HEK293 (cell line): ENCODE measurements around the gene NNMT.

Experiments used
- CTCF ChIP-seq: fragments of 450-650 bp; formaldehyde crosslinking; IDR thresholded peaks from 2 replicates; pipeline ENCODE4 v1.5.1; 2016; ENCODE audit warnings: missing biosample characterization, missing genetic modification characterization
- MYNN ChIP-seq: fragments of 450-650 bp; formaldehyde crosslinking; IDR thresholded peaks from 2 replicates; pipeline ENCODE4 v1.5.1; 2016; ENCODE audit warnings: missing biosample characterization, missing genetic modification characterization, borderline replicate concordance
- PRDM2 ChIP-seq: fragments of 450-650 bp; formaldehyde crosslinking; IDR thresholded peaks from 2 replicates; pipeline ENCODE4 v1.5.1; 2016; ENCODE audit warnings: missing biosample characterization, missing genetic modification characterization, borderline replicate concordance
- REST ChIP-seq: fragments of 450-650 bp; formaldehyde crosslinking; IDR thresholded peaks from 2 replicates; pipeline ENCODE4 v1.5.1; 2016; ENCODE audit warnings: missing biosample characterization, missing genetic modification characterization
- YY1 ChIP-seq: fragments of 450-650 bp; formaldehyde crosslinking; IDR thresholded peaks from 2 replicates; pipeline ENCODE4 v1.5.1; 2018; ENCODE audit warnings: missing biosample characterization, missing genetic modification characterization
- ZBTB49 ChIP-seq: fragments of 450-650 bp; formaldehyde crosslinking; IDR thresholded peaks from 2 replicates; pipeline ENCODE4 v1.5.1; 2016; ENCODE audit warnings: missing biosample characterization, missing genetic modification characterization, low read depth
- ZNF26 ChIP-seq: fragments of 450-650 bp; formaldehyde crosslinking; IDR thresholded peaks from 2 replicates; pipeline ENCODE4 v1.5.1; 2016; ENCODE audit warnings: missing biosample characterization, missing genetic modification characterization
- ZNF549 ChIP-seq: fragments of 450-650 bp; IDR thresholded peaks from 2 replicates; pipeline ENCODE4 v1.5.1; 2018; ENCODE audit warnings: missing biosample characterization, missing genetic modification characterization, mild to moderate bottlenecking, inconsistent platforms, moderate library complexity
- ZNF555 ChIP-seq: fragments of 450-650 bp; formaldehyde crosslinking; conservative IDR thresholded peaks from 2 replicates; pipeline ENCODE4 v1.5.1; 2017; ENCODE audit warnings: missing biosample characterization, mild to moderate bottlenecking, missing genetic modification characterization, inconsistent platforms

GRCh38 chr11:114301927-114302326, 5.7 kb downstream of the NNMT start:
- TF ChIP-seq CTCF (tag by site-specific recombination) (no peak), YY1 (no peak), MYNN (tag by site-specific recombination) (no peak), PRDM2 (tag by site-specific recombination) (no peak), ZBTB49 (tag by site-specific recombination) (no peak), REST (tag by site-specific recombination) (no peak), ZNF549 (tag by site-specific recombination) (no peak), ZNF555 (tag by site-specific recombination) (no peak), ZNF26 (tag by site-specific recombination) (no peak)
